Measurements from ENCODE around the gene GARIN5B.
"Not testable (repeated sequence)": the region's sequence is repeated elsewhere in the genome, so short reads cannot be mapped to it uniquely, and the experiment has no call there.

Gene GARIN5B

GRCh38 chr19:55407800-55408532 lies 44.9 kb upstream of the GARIN5B start:
- Histone ChIP-seq H3K27me3 (ENCODE audit: insufficient read depth, low read length) (no peaks in the 10 kb centered on the region), H3K27ac (ENCODE audit: low read depth, low read length, poor library complexity, severe bottlenecking) (peak overlapping the region; percentile 96), H4K20me1 (ENCODE audit: insufficient read depth, low read length) (no peaks in the 10 kb centered on the region), H3K79me2 (ENCODE audit: insufficient read depth, low read length) (peaks cover 19% of the 10 kb centered on the region), H3F3A (ENCODE audit: insufficient read depth, low read length) (no peaks in the 10 kb centered on the region), H2AFZ (ENCODE audit: low read length) (no peak overlapping the region), H3K9me2 (ENCODE audit: low read depth, low read length) (no peaks in the 10 kb centered on the region), H3K9ac (ENCODE audit: low read length) (peak overlapping the region; percentile 99), H3K4me2 (ENCODE audit: low read length) (peak overlapping the region; percentile 93), H3K4me3 (ENCODE audit: low read depth, low read length, poor library complexity, severe bottlenecking) (peak overlapping the region; percentile 97), H3K36me3 (ENCODE audit: insufficient read depth, low read length) (peaks cover 44% of the 10 kb centered on the region), H3K4me1 (ENCODE audit: insufficient read depth, low read length, severe bottlenecking) (peaks cover 26% of the 10 kb centered on the region), H3K9me3 (ENCODE audit: low read length) (no peaks in the 10 kb centered on the region)
- TF ChIP-seq EZH2 (IDR thresholded peaks at IDR 0.05; ENCODE audit: borderline replicate concordance, low read length) (no peak), CTCF (IDR thresholded peaks at IDR 0.05; ENCODE audit: low read length) (no peak)

GRCh38 chr19:55407550-55407799 lies 44.4 kb upstream of the GARIN5B start, which contains the start of gene UBE2S:
TSS of gene UBE2S (minus strand) at chr19:55407788. CDS start at chr19:55407589, 199 bp downstream.
- H3K9me2 ChIP-seq (ENCODE audit: low read depth, low read length); H3K27me3 ChIP-seq (ENCODE audit: insufficient read depth, low read length); H4K20me1 ChIP-seq (ENCODE audit: insufficient read depth, low read length); H3K9me3 ChIP-seq (ENCODE audit: low read length); H2AFZ ChIP-seq (ENCODE audit: low read length); H3F3A ChIP-seq (ENCODE audit: insufficient read depth, low read length): not testable (repeated sequence)
- H3K27ac ChIP-seq (ENCODE audit: low read depth, low read length, poor library complexity, severe bottlenecking) = peak within 1 kb of the TSS; percentile 96
- H3K4me3 ChIP-seq (ENCODE audit: low read depth, low read length, poor library complexity, severe bottlenecking) = peak within 1 kb of the TSS; percentile 97
- peaks cover 19% of the 10 kb centered on the region for H3K79me2 ChIP-seq (ENCODE audit: insufficient read depth, low read length)
- H3K9ac ChIP-seq (ENCODE audit: low read length) = peak within 1 kb of the TSS; percentile 99
- H3K36me3 ChIP-seq (ENCODE audit: insufficient read depth, low read length) = peaks cover 49% of the 10 kb centered on the region
- peaks cover 26% of the 10 kb centered on the region for H3K4me1 ChIP-seq (ENCODE audit: insufficient read depth, low read length, severe bottlenecking)
- peak within 1 kb of the TSS; percentile 93 for H3K4me2 ChIP-seq (ENCODE audit: low read length)

- Histone ChIP-seq H3K4me3 (ENCODE audit: low read depth, low read length, poor library complexity, severe bottlenecking) (peak overlapping the region; percentile 97), H3K4me2 (ENCODE audit: low read length) (peak overlapping the region; percentile 93), H3K4me1 (ENCODE audit: insufficient read depth, low read length, severe bottlenecking) (peaks cover 26% of the 10 kb centered on the region), H3K27me3 (ENCODE audit: insufficient read depth, low read length) (no peaks in the 10 kb centered on the region), H3K36me3 (ENCODE audit: insufficient read depth, low read length) (peaks cover 53% of the 10 kb centered on the region), H4K20me1 (ENCODE audit: insufficient read depth, low read length) (no peaks in the 10 kb centered on the region), H3K79me2 (ENCODE audit: insufficient read depth, low read length) (peaks cover 19% of the 10 kb centered on the region), H3F3A (ENCODE audit: insufficient read depth, low read length) (no peaks in the 10 kb centered on the region), H3K9me3 (ENCODE audit: low read length) (no peaks in the 10 kb centered on the region), H3K9me2 (ENCODE audit: low read depth, low read length) (no peaks in the 10 kb centered on the region), H3K27ac (ENCODE audit: low read depth, low read length, poor library complexity, severe bottlenecking) (peak overlapping the region; percentile 96), H3K9ac (ENCODE audit: low read length) (peak overlapping the region; percentile 99), H2AFZ (ENCODE audit: low read length) (no peak overlapping the region)
- TF ChIP-seq CTCF (IDR thresholded peaks at IDR 0.05; ENCODE audit: low read length) (no peak), EZH2 (IDR thresholded peaks at IDR 0.05; ENCODE audit: borderline replicate concordance, low read length) (no peak)
Measured at GRCh38 chr19:55406826-55407549, 43.9 kb upstream of the GARIN5B start.
